GM03348 (cell line): Measurements from ENCODE around the gene SPTBN5.

Experiments
- DNase-seq: peaks from one replicate; pipeline ENCODE4 v3.0.0; 2012; ENCODE audit warnings: low spot score

Gene SPTBN5

GRCh38 chr15:41893422-41894250, at the start of gene SPTBN5:
Gene SPTBN5 (minus strand): TSS chr15:41894053. CDS start chr15:41893497, 556 bp downstream.
- no peak for DNase-seq

- DNase-seq = no peak
These were observed 49.0 kb upstream of the SPTBN5 start for GRCh38 chr15:41942886-41943285.

GRCh38 chr15:41941644-41942415, 48.0 kb upstream of the SPTBN5 start:
- no peak for DNase-seq

- peak; percentile 54 for DNase-seq
These were observed 46.6 kb upstream of the SPTBN5 start for GRCh38 chr15:41940441-41940857.

GRCh38 chr15:41939986-41940385, 46.1 kb upstream of the SPTBN5 start:
- DNase-seq = no peak

GRCh38 chr15:41937568-41937923, 43.7 kb upstream of the SPTBN5 start:
- no peak for DNase-seq

- no peak for DNase-seq
These were observed 43.1 kb upstream of the SPTBN5 start for GRCh38 chr15:41936649-41937567.

GRCh38 chr15:41936155-41936554, 42.3 kb upstream of the SPTBN5 start:
- DNase-seq = no peak

- no peak for DNase-seq
These were observed 41.7 kb upstream of the SPTBN5 start for GRCh38 chr15:41935566-41936020.

GRCh38 chr15:41934843-41935242, 41.0 kb upstream of the SPTBN5 start:
- no peak for DNase-seq

GRCh38 chr15:41933771-41934170, 39.9 kb upstream of the SPTBN5 start:
- DNase-seq = no peak

GRCh38 chr15:41933326-41933725, 39.5 kb upstream of the SPTBN5 start:
- DNase-seq = no peak

GRCh38 chr15:41932511-41933289, 38.8 kb upstream of the SPTBN5 start:
- DNase-seq = no peak

GRCh38 chr15:41932101-41932500, 38.2 kb upstream of the SPTBN5 start:
- DNase-seq = no peak

GRCh38 chr15:41930867-41931222, 37.0 kb upstream of the SPTBN5 start:
- DNase-seq = no peak

GRCh38 chr15:41930221-41930866, 36.5 kb upstream of the SPTBN5 start:
- DNase-seq = peak; percentile 92

GRCh38 chr15:41928637-41929620, 35.1 kb upstream of the SPTBN5 start:
- no peak for DNase-seq

- DNase-seq = no peak
These were observed 34.2 kb upstream of the SPTBN5 start for GRCh38 chr15:41928100-41928499.

- no peak for DNase-seq
These were observed 33.7 kb upstream of the SPTBN5 start for GRCh38 chr15:41927536-41927935.
